Stimulated activated CD8-positive, alpha-beta memory T cell treated with anti-CD3 and anti-CD28 coated beads, Interleukin-4, amount 100 ng/mL, for 1 hour (primary cell): ENCODE results near the gene LRGUK.
"Not testable (repeated sequence)": the region's sequence is repeated elsewhere in the genome, so short reads cannot be mapped to it uniquely, and the experiment has no call there.

Source experiments
- DNase-seq, 2 donors: peaks; one replicate each; pipeline ENCODE4 v3.0.0-alpha.2; 2020; ENCODE audit warnings: low read depth in 2 of 2, low spot score in 1 of 2

Gene LRGUK

GRCh38 chr7:134234216-134234615 lies 107.1 kb downstream of the LRGUK start:
- no peak for DNase-seq

DNA sequence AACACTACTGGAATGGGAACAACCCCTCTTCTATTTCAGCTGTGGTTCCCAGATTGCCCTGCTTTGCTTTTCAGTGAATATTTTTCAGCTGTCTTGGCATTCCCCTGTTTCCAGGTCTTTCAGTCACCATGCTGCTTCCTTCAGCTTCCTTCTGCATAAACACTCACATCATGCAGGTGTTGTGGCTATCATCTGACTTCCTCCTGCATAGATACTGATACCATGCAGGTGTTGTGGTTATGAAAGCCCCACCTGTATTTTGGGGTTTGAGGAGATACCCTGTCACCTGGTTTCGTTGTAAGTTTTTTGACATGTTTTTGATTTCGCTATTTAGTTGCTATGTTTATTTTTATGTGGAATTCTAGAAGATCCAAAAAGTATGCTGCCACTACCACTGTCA lies 118.1 kb downstream of the LRGUK start:
- no peak for DNase-seq

- no peak for DNase-seq
These were observed 119.2 kb downstream of the LRGUK start for GRCh38 chr7:134246347-134246746.

- no peak for DNase-seq
These were observed 119.6 kb downstream of the LRGUK start for GRCh38 chr7:134246761-134247160.

DNA sequence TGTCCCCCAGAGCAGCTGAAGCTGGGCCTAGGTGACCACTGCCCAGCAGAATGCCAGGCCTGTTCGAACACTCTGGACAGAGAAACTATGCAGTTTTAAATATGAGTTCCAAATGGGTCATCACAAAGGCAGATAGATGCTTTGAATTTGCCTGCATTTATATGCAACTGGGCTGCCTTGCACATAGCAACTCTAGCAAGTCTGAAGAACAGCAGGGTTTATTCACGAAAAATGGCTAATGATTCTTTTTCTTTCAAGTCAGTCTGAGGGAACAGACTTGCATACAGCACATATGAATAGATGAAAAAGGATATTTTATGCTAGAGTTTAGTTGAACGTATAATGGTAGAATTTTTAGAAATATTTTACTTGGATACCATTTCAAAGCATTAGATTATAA lies 121.1 kb downstream of the LRGUK start:
- DNase-seq: no peak

- DNase-seq: no peak
These were observed 127.2 kb downstream of the LRGUK start for GRCh38 chr7:134254311-134254710.

- no peak for DNase-seq
These were observed 128.7 kb downstream of the LRGUK start for GRCh38 chr7:134255814-134256213.

DNA sequence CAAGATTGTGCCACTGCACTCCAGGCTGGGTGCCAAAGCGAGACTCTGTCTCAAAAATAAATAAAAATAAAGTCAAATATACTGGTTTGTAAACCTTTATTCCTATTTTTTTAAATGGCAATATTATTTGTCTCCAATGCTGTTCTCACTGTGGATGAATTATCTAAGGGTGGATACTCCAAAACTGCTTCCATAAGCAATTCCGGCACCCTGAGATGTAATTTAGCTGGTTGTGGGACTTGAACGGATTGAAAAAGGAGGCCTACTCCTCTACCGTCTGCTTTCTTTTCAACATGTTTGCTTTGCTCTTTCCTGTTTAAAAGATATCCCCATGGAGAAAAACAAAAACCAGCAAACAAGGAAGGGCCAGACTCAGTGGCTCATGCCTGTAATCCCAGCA lies 135.2 kb downstream of the LRGUK start:
- no peak for DNase-seq

GRCh38 chr7:134276951-134277350 lies 149.8 kb downstream of the LRGUK start:
- no peak for DNase-seq

DNA sequence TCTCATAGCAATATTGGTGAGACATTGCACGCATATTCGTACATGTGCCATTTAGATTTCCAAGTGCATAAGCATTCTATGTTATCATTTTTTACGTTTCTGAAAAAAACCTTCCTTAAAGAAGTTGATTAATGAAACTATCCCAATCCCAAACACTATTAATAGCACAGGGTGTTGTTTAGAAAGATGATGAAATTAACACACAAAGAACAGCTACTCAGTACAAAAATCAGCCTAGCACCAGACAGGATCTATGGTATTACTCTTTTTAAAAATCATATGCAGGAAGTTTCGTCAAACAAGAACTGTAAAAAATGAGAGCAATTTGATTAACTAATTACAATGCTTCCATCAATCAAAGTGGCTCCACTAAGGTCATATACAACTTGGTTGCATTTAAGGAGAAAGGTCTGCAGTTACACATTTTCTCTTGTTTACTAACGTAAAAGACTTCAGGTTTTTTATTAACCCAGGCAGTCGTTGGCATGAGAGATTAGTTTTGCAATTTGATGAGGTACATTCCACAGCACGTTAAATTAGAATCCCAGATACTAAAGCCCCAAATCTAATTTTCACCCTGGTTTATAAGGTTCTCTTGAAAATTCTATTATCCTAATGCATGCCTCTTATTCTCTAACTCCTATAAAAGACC lies 151.5 kb downstream of the LRGUK start:
- DNase-seq: no peak

- no peak for DNase-seq
These were observed 152.2 kb downstream of the LRGUK start for GRCh38 chr7:134279336-134279735.

GRCh38 chr7:134279898-134280297 lies 152.8 kb downstream of the LRGUK start:
- DNase-seq: no peak

GRCh38 chr7:134280508-134280907 lies 153.4 kb downstream of the LRGUK start:
- no peak for DNase-seq

GRCh38 chr7:134284011-134284410 lies 156.9 kb downstream of the LRGUK start:
- DNase-seq: no peak

DNA sequence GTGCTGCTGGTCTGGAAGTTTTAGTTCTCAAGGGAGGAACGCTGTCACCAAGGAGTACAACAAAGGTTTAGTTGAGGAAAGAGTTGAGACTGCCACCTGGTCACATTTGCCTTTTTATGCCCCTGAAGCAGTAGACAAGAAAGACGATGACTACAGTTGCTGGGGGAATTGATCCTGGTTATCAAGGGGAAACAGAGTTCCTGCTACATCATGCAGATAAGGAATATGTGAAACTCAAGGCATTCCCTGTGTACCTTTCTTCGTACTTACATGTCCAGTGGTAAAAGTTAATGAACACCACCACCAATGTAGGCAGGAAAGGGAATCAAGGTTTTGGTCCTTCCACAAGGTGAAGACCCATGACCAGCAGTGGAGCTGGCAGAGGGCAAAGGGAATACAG lies 157.8 kb downstream of the LRGUK start:
- no peak for DNase-seq

- no peak for DNase-seq
These were observed 160.9 kb downstream of the LRGUK start for GRCh38 chr7:134287916-134288659.

GRCh38 chr7:134289423-134289822 lies 162.3 kb downstream of the LRGUK start:
- no peak for DNase-seq

DNA sequence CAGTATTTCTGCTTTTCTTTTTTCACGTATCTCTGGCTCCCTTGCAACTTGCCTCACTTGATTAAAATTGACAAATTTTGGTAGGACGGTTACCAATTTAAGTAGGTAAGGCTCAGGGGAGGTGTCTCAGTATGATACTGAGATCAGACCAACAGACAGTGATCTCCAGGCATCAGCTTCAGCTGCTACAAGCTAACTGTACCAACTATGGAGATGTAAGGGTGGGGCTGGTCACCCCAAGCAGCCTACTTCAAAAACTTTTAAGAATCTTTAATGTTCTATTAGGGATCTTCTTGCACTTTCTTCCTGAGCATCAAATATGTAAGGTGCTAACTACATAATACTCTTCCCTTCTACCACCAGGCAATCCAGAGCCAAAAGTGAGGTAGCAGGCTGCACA lies 162.7 kb downstream of the LRGUK start:
- no peak for DNase-seq

DNA sequence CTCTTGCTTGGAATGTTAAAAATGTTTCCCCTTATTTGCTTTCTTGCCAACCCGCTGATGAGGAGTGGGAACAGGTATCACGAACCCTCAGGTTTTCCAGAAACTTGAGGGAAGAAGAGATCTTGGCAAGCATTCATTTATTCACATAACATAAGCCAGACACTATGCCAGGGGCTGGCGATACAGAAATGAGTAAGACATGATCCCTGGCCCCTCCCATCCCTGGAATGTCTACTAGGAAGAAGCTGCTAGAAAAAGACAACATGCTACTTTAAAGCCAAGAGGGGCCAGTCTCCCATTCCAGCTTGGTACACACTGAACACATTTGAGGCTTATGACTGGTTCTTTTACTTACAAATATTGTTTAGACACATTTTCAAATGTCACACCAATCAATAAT lies 163.1 kb downstream of the LRGUK start:
- DNase-seq: no peak

- no peak for DNase-seq
These were observed 166.0 kb downstream of the LRGUK start for GRCh38 chr7:134293002-134293740.

- DNase-seq: not testable (repeated sequence)
These were observed 168.8 kb downstream of the LRGUK start for GRCh38 chr7:134295982-134296381.

DNA sequence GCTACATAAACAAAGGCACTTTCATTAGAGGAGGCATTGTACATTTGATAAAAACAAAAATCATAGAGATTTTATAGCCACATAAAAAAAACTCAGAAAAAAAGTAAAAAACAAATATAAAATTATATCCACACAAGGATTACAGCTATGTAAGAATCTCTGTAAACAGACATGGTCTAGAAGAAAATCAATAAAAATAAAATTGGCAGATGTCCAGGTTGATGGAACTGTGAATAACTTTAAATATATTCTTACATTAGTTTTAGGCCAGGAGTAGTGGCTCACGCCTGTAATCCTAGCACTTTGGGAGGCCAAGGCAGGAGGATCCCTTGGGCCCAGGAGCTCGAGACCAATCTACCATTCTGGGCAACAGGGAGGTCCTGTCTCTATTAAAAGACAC lies 170.3 kb downstream of the LRGUK start:
- no peak for DNase-seq
